Transverse colon (tissue), 4 donors: Measurements from ENCODE around the gene LHFPL3.

ENCODE experiments used
- CTCF ChIP-seq, 5 experiments: fragments of 200-600 bp in 3 of 5; fragments of 450-650 bp in 2 of 5; sonication (generic) in 3 of 5; IDR thresholded peaks; 1 replicate in 2 of 5; 2 replicates in 3 of 5; pipeline ENCODE4 v1.5.1; 2016 to 2017; ENCODE audit warnings: antibody characterized with exemption in 5 of 5, inconsistent platforms in 3 of 5, mild to moderate bottlenecking in 2 of 5, moderate library complexity in 1 of 5
- EP300 ChIP-seq: sonication (generic); formaldehyde crosslinking; IDR thresholded peaks from one replicate; pipeline ENCODE4 v1.6.1; 2017; ENCODE audit warnings: antibody characterized with exemption, low read depth
- POLR2A ChIP-seq: fragments of 450-650 bp; IDR thresholded peaks from one replicate; pipeline ENCODE4 v1.6.1; 2016; ENCODE audit warnings: antibody characterized with exemption, mild to moderate bottlenecking, moderate library complexity
- POLR2AphosphoS5 ChIP-seq, 3 donors: sonication (generic); formaldehyde crosslinking; IDR thresholded peaks; one replicate each; pipeline ENCODE4 v1.6.1; 2016; ENCODE audit warnings: antibody characterized with exemption in 3 of 3

DNA sequence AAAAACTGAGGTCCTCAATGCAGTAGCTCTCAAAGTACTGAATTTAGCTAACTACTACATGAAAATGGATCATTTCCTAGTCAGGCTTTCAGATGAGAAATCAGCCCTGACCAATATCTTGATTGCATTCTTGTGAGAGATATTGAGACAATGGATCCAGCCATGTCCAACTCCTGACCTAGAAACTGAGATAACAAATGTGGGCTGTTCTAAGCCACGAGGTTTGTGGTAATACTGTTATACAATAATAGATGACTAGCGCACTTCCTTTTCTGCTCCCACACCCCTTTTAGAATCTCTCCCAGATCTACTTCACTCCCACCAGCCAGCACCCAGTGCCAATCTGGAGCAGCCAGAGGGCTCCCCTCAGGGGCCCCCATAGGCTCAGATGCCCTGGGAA lies 476.3 kb downstream of the LHFPL3 start:
- TF ChIP-seq POLR2AphosphoS5 (IDR thresholded peaks at IDR 0.05) (no peak), CTCF (IDR thresholded peaks at IDR 0.05) (no peak), POLR2A (no peak), EP300 (no peak)
